Stimulated activated naive B cell treated with anti-CD40 and anti-IgM and Interleukin-4, amounts not matched to agents 10 μg/mL and 1 μg/mL and 100 μg/mL, for 72 hours (primary cell): Measurements from ENCODE around the gene GRB10.
"Not testable (repeated sequence)": the region's sequence is repeated elsewhere in the genome, so short reads cannot be mapped to it uniquely, and the experiment has no call there.

Experiments used
- ATAC-seq, 2 donors: fragments of 150-1000 bp; cut with Tn5 transposase; replicated peaks; 2 replicates each; pipeline ENCODE4 v1.10.0; 2021; ENCODE audit warnings: moderate library complexity in 1 of 2
- DNase-seq: peaks from one replicate; pipeline ENCODE4 v3.0.0; 2021
- H3K27ac Mint-ChIP-seq: one replicate; pipeline ENCODE4 v1.8.0; 2022; ENCODE audit warnings: mild to moderate bottlenecking, mixed read lengths
- H3K27me3 Mint-ChIP-seq, 2 donors: one replicate each; pipeline ENCODE4 v1.8.0; 2022; ENCODE audit warnings: mixed read lengths in 2 of 2
- H3K36me3 Mint-ChIP-seq, 2 donors: one replicate each; pipeline ENCODE4 v1.8.0; 2022; ENCODE audit warnings: mixed read lengths in 2 of 2, mild to moderate bottlenecking in 1 of 2
- H3K4me1 Mint-ChIP-seq, 2 donors: one replicate each; pipeline ENCODE4 v1.8.0; 2022; ENCODE audit warnings: mixed read lengths in 2 of 2, mild to moderate bottlenecking in 1 of 2
- H3K4me3 Mint-ChIP-seq, 2 donors: one replicate each; pipeline ENCODE4 v1.8.0; 2022; ENCODE audit warnings: mild to moderate bottlenecking in 2 of 2, mixed read lengths in 2 of 2, moderate library complexity in 1 of 2
- H3K9me3 Mint-ChIP-seq, 2 donors: one replicate each; pipeline ENCODE4 v1.8.0; 2022; ENCODE audit warnings: mixed read lengths in 2 of 2, mild to moderate bottlenecking in 1 of 2

The GRB10 gene

GRCh38 chr7:50587737-50588136, 195.0 kb downstream of the GRB10 start:
- Mint-ChIP-seq H3K4me3 (no peak overlapping the region), H3K27ac (no peak overlapping the region), H3K4me1 (no peaks in the 10 kb centered on the region), H3K9me3 (peaks cover 10 to 13% of the 10 kb centered on the region in 2 donors), H3K36me3 (no peaks in the 10 kb centered on the region), H3K27me3 (peaks cover 0 to 7% of the 10 kb centered on the region in 2 donors)
- no peak for ATAC-seq
- DNase-seq, result no peak

GRCh38 chr7:50584793-50585408, 197.8 kb downstream of the GRB10 start:
- no peak overlapping the region for H3K4me3 Mint-ChIP-seq
- no peak overlapping the region for H3K27ac Mint-ChIP-seq
- H3K36me3 Mint-ChIP-seq, result no peaks in the 10 kb centered on the region
- ATAC-seq (no peak), DNase-seq (no peak)
- peaks cover 7 to 11% of the 10 kb centered on the region in 2 donors for H3K27me3 Mint-ChIP-seq
- H3K9me3 Mint-ChIP-seq, result peaks cover 11 to 16% of the 10 kb centered on the region in 2 donors
- H3K4me1 Mint-ChIP-seq, result no peaks in the 10 kb centered on the region

- no peak for ATAC-seq
- H3K27me3 Mint-ChIP-seq, result peaks cover 7 to 11% of the 10 kb centered on the region in 2 donors
Observed at GRCh38 chr7:50584386-50584785, 198.3 kb downstream of the GRB10 start.

GRCh38 chr7:50583295-50583694, 199.4 kb downstream of the GRB10 start:
- DNase-seq, H3K27ac Mint-ChIP-seq, H3K36me3 Mint-ChIP-seq, H3K4me1 Mint-ChIP-seq, ATAC-seq, H3K4me3 Mint-ChIP-seq: not testable (repeated sequence)
- Mint-ChIP-seq H3K9me3 (peaks cover 11 to 16% of the 10 kb centered on the region in 2 donors), H3K27me3 (peaks cover 7 to 11% of the 10 kb centered on the region in 2 donors)

More at GRCh38 chr7:50584386-50584785, 198.3 kb downstream of the GRB10 start:
- Mint-ChIP-seq H3K9me3 (peaks cover 11 to 16% of the 10 kb centered on the region in 2 donors), H3K4me1 (no peaks in the 10 kb centered on the region), H3K36me3 (no peaks in the 10 kb centered on the region), H3K27ac (no peak overlapping the region), H3K4me3 (no peak overlapping the region)
- DNase-seq, result no peak

- H3K4me3 Mint-ChIP-seq, DNase-seq, ATAC-seq, H3K27ac Mint-ChIP-seq, H3K4me1 Mint-ChIP-seq, H3K36me3 Mint-ChIP-seq: not testable (repeated sequence)
- Mint-ChIP-seq H3K27me3 (peaks cover 12 to 14% of the 10 kb centered on the region in 2 donors), H3K9me3 (peaks cover 15 to 23% of the 10 kb centered on the region in 2 donors)
Observed at GRCh38 chr7:50582271-50582670, 200.4 kb downstream of the GRB10 start.

GRCh38 chr7:50580666-50581065, 202.0 kb downstream of the GRB10 start:
- H3K4me1 Mint-ChIP-seq, ATAC-seq, H3K36me3 Mint-ChIP-seq, DNase-seq, H3K27ac Mint-ChIP-seq, H3K4me3 Mint-ChIP-seq: not testable (repeated sequence)
- H3K27me3 Mint-ChIP-seq, result peaks cover 13 to 16% of the 10 kb centered on the region in 2 donors
- peaks cover 17 to 24% of the 10 kb centered on the region in 2 donors for H3K9me3 Mint-ChIP-seq

GRCh38 chr7:50580057-50580456, 202.6 kb downstream of the GRB10 start:
- Mint-ChIP-seq H3K4me1 (no peaks in the 10 kb centered on the region), H3K27me3 (peaks cover 13 to 21% of the 10 kb centered on the region in 2 donors), H3K36me3 (peaks cover 0 to 8% of the 10 kb centered on the region in 2 donors), H3K4me3 (no peak overlapping the region), H3K27ac (no peak overlapping the region), H3K9me3 (peaks cover 17 to 24% of the 10 kb centered on the region in 2 donors)
- no peak for DNase-seq
- no peak for ATAC-seq

GRCh38 chr7:50578105-50578504, 204.6 kb downstream of the GRB10 start:
- H3K9me3 Mint-ChIP-seq, result peaks cover 9 to 13% of the 10 kb centered on the region in 2 donors
- H3K4me3 Mint-ChIP-seq, DNase-seq, H3K27ac Mint-ChIP-seq, ATAC-seq, H3K4me1 Mint-ChIP-seq, H3K36me3 Mint-ChIP-seq: not testable (repeated sequence)
- peaks cover 19 to 25% of the 10 kb centered on the region in 2 donors for H3K27me3 Mint-ChIP-seq

GRCh38 chr7:50577569-50577968, 205.1 kb downstream of the GRB10 start:
- DNase-seq (no peak), ATAC-seq (no peak)
- Mint-ChIP-seq H3K9me3 (peaks cover 6 to 9% of the 10 kb centered on the region in 2 donors), H3K27ac (no peak overlapping the region), H3K4me1 (no peaks in the 10 kb centered on the region), H3K27me3 (peaks cover 19 to 25% of the 10 kb centered on the region in 2 donors), H3K36me3 (peaks cover 0 to 8% of the 10 kb centered on the region in 2 donors), H3K4me3 (no peak overlapping the region)

GRCh38 chr7:50576388-50576787, 206.3 kb downstream of the GRB10 start:
- ATAC-seq, H3K27ac Mint-ChIP-seq, H3K9me3 Mint-ChIP-seq, H3K4me1 Mint-ChIP-seq, DNase-seq, H3K36me3 Mint-ChIP-seq, H3K4me3 Mint-ChIP-seq: not testable (repeated sequence)
- peaks cover 19 to 25% of the 10 kb centered on the region in 2 donors for H3K27me3 Mint-ChIP-seq

- ATAC-seq, result no peak
- peaks cover 0 to 2% of the 10 kb centered on the region in 2 donors for H3K9me3 Mint-ChIP-seq
Observed at GRCh38 chr7:50567715-50568261, 214.9 kb downstream of the GRB10 start.

GRCh38 chr7:50565977-50566376, 216.7 kb downstream of the GRB10 start:
- no peak overlapping the region for H3K4me3 Mint-ChIP-seq
- H3K9me3 Mint-ChIP-seq, result peaks cover 0 to 2% of the 10 kb centered on the region in 2 donors
- DNase-seq (no peak), ATAC-seq (no peak)
- peaks cover under 1 to 6% of the 10 kb centered on the region in 2 donors for H3K27me3 Mint-ChIP-seq
- no peaks in the 10 kb centered on the region for H3K36me3 Mint-ChIP-seq
- no peak overlapping the region for H3K27ac Mint-ChIP-seq
- H3K4me1 Mint-ChIP-seq, result no peaks in the 10 kb centered on the region

More at GRCh38 chr7:50567715-50568261, 214.9 kb downstream of the GRB10 start:
- Mint-ChIP-seq H3K4me3 (no peak overlapping the region), H3K4me1 (no peaks in the 10 kb centered on the region), H3K27me3 (peaks cover 0 to 5% of the 10 kb centered on the region in 2 donors), H3K27ac (no peak overlapping the region), H3K36me3 (no peaks in the 10 kb centered on the region)
- DNase-seq, result no peak

GRCh38 chr7:50565559-50565916, 217.2 kb downstream of the GRB10 start:
- no peak overlapping the region for H3K27ac Mint-ChIP-seq
- peaks cover 5 to 10% of the 10 kb centered on the region in 2 donors for H3K27me3 Mint-ChIP-seq
- ATAC-seq (no peak), DNase-seq (no peak)
- H3K9me3 Mint-ChIP-seq, result peaks cover 0 to under 1% of the 10 kb centered on the region in 2 donors
- no peaks in the 10 kb centered on the region for H3K36me3 Mint-ChIP-seq
- no peak overlapping the region for H3K4me3 Mint-ChIP-seq
- no peaks in the 10 kb centered on the region for H3K4me1 Mint-ChIP-seq

- ATAC-seq, result no peak
- Mint-ChIP-seq H3K9me3 (no peaks in the 10 kb centered on the region), H3K4me1 (no peaks in the 10 kb centered on the region), H3K27ac (no peak within 1 kb of the TSS), H3K4me3 (no peak within 1 kb of the TSS), H3K36me3 (no peaks in the 10 kb centered on the region), H3K27me3 (peaks cover 6 to 15% of the 10 kb centered on the region in 2 donors)
- DNase-seq, result no peak
Observed at GRCh38 chr7:50564640-50565558, 217.8 kb downstream of the GRB10 start, which contains the start of gene DDC. Gene DDC, minus strand, starts transcription at chr7:50565405. Its CDS starts 21,320 bp downstream, at chr7:50544085.
